Breast epithelium (tissue), 3 donors: ENCODE measurements around the gene SCPEP1.

ENCODE experiments used
- CTCF ChIP-seq, 3 donors: fragments of 450-650 bp; IDR thresholded peaks; one replicate each; pipeline ENCODE4 v1.5.1; 2016 to 2017; ENCODE audit warnings: antibody characterized with exemption in 3 of 3, mild to moderate bottlenecking in 3 of 3, moderate library complexity in 3 of 3
- POLR2A ChIP-seq: fragments of 450-650 bp; IDR thresholded peaks from one replicate; pipeline ENCODE4 v1.6.1; 2016; ENCODE audit warnings: antibody characterized with exemption, mild to moderate bottlenecking, moderate library complexity
- POLR2AphosphoS5 ChIP-seq, 3 donors: sonication (generic); formaldehyde crosslinking; IDR thresholded peaks; one replicate each; pipeline ENCODE4 v1.6.1; 2017; ENCODE audit warnings: antibody characterized with exemption in 3 of 3

- TF ChIP-seq CTCF (IDR thresholded peaks at IDR 0.05) (no peak), POLR2AphosphoS5 (IDR thresholded peaks at IDR 0.05) (no peak), POLR2A (no peak)
These were observed 7.6 kb downstream of the SCPEP1 start for GRCh38 chr17:56985371-56986162.
